Activated CD4-positive, alpha-beta T cell treated with anti-CD3 and anti-CD28 coated beads, Interleukin-2, amount 50 U/mL, for 48 hours (primary cell): ENCODE measurements around the gene EIF3I.

Experiments used
- DNase-seq, 2 experiments: peaks; one replicate each; pipeline ENCODE4 v3.0.0-alpha.2; 2020

The EIF3I gene

GRCh38 chr1:32266921-32267591 lies 44.8 kb downstream of the EIF3I start:
- no peak for DNase-seq

GRCh38 chr1:32269744-32270143 lies 47.5 kb downstream of the EIF3I start:
- no peak for DNase-seq

DNA sequence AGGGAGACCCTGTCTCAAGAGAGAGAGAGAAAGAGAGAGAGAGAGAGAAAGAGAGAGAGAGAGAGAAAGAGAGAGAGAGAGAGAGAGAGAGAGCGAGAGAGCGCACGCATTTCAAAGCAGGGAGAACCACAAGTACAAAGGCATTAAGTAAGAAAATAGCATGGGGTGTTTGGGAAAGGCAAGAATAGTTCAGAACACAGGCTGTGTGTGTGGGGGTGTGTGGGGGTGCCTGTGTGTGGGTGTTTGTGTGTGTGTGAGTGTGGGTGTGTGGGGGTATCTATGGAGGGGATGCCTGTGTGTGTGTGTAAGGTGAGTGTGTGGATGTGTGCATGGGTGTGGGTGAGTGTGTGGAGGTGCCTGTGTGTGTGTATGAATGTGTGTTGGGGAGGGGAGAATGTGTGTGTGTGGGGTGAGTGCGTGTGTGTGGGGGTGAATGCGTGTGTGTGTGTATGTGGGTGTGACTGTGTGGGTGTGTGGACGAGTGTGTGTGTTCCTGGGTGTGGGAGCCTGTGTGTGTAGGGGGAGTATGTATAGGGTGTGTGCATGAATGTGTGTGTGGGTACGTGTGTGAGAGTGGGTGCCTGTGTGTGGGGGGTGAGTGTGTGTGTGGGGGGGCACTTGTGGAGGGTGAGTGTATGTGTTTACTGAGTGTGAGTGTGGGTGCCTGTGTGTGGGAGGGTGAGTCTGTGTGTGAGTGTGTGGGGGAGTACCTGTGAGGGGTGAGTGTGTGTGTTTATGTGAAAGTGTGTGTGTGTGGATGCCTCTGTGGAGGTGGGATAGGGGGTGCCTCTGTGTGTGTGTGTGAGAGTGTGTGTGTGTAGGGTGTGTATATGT lies 50.6 kb downstream of the EIF3I start:
- DNase-seq = no peak

DNA sequence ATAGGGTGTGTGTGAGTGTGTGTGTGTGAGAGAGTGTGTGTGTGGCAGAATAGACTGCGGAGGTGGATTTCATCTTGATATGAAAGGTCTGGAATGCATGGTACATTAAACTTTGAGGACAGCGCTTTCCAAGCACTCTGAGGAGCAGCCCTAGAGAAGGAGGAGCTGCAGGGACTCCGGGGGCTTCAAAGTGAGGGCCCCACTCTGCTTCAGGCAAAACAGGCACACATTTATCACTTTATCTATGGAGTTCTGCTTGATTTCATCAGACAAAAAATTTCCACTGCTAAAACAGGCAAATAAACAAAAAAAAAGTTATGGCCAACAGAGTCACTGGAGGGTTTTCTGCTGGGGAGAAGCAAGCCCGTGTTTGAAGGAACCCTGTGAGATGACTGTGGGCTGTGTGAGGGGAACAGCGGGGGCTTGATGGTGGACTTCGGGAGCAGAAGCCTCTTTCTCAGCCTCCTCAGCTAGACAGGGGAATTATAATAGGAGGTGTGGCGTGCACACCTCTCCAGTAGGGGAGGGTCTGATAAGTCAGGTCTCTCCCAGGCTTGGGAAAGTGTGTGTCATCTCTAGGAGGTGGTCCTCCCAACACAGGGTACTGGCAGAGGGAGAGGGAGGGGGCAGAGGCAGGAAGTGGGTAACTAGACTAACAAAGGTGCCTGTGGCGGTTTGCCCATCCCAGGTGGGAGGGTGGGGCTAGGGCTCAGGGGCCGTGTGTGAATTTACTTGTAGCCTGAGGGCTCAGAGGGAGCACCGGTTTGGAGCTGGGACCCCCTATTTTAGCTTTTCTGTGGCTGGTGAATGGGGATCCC lies 51.4 kb downstream of the EIF3I start:
- DNase-seq = peak; percentile 75 to 82

- no peak for DNase-seq
These were observed 52.6 kb downstream of the EIF3I start for GRCh38 chr1:32274646-32275340.

DNA sequence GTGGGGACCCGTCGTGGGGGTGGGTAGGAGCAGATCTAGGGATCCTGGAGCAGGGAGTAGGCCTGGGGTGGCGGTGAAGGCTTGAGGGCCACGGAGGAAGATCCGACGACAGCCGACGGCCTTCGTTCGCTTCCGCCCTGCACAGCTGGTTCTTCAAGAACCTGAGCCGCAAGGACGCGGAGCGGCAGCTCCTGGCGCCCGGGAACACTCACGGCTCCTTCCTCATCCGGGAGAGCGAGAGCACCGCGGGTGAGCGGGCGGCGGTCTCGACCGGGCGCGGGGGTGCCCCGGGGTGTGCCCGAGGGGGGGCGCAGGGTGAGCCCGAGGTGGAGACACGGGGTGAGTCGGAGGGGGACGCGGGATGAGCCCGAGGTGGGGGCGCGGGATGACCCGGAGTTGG lies 53.2 kb downstream of the EIF3I start:
- DNase-seq = no peak

- no peak for DNase-seq
These were observed 54.0 kb downstream of the EIF3I start for GRCh38 chr1:32276032-32276782.
